Measurements from ENCODE around the gene DNTTIP2. TPM values are rescaled to one million over a fixed set of nuclear protein-coding genes. Genes with fewer than 3 reads are reported as not detected.
"Not testable (repeated sequence)": the region's sequence is repeated elsewhere in the genome, so short reads cannot be mapped to it uniquely, and the experiment has no call there.

The DNTTIP2 gene
- total RNA-seq, 2 donors from 2014 or later, result 15.9 to 26.1 TPM

- DNase-seq (ENCODE audit: low spot score), result no peak
- TF ChIP-seq CTCF (IDR thresholded peaks at IDR 0.05) (no peak), POLR2AphosphoS5 (IDR thresholded peaks at IDR 0.05) (no peak), POLR2A (IDR thresholded peaks at IDR 0.05) (no peak)
- no peak overlapping the region for H3K27ac ChIP-seq
- H3K4me1 ChIP-seq (replicated peaks), result peaks cover 6% of the 10 kb centered on the region
- intact Hi-C loops (cut with DNase I), result no loop called here
- no peaks in the 10 kb centered on the region for H3K36me3 ChIP-seq
- H3K4me3 ChIP-seq, result no peak overlapping the region
- no peaks in the 10 kb centered on the region for H3K27me3 ChIP-seq (replicated peaks; ENCODE audit: insufficient read depth)
- 87% methylated on average over 4 of the region's 4 CpGs for WGBS
- no peaks in the 10 kb centered on the region for H3K9me3 ChIP-seq
Observed at GRCh38 chr1:93877529-93877928, 1.5 kb downstream of the DNTTIP2 start.

- H3K4me1 ChIP-seq (replicated peaks), result peaks cover 6% of the 10 kb centered on the region
- no peaks in the 10 kb centered on the region for H3K27me3 ChIP-seq (replicated peaks; ENCODE audit: insufficient read depth)
- WGBS, result 80% methylated on average over 1 of the region's 1 CpG
- intact Hi-C loops (cut with DNase I), result no loop called here
- H3K4me3 ChIP-seq, result no peak overlapping the region
- TF ChIP-seq CTCF (IDR thresholded peaks at IDR 0.05) (no peak), POLR2AphosphoS5 (IDR thresholded peaks at IDR 0.05) (no peak), POLR2A (IDR thresholded peaks at IDR 0.05) (no peak)
- no peaks in the 10 kb centered on the region for H3K9me3 ChIP-seq
- H3K36me3 ChIP-seq, result no peaks in the 10 kb centered on the region
- DNase-seq (ENCODE audit: low spot score), result no peak
- H3K27ac ChIP-seq, result no peak overlapping the region
Observed at GRCh38 chr1:93876244-93876643, 2.8 kb downstream of the DNTTIP2 start.

- Histone ChIP-seq H3K4me3 (no peak overlapping the region), H3K4me1 (replicated peaks) (peaks cover 6% of the 10 kb centered on the region), H3K27me3 (replicated peaks; ENCODE audit: insufficient read depth) (no peaks in the 10 kb centered on the region), H3K36me3 (peaks cover 0 to 6% of the 10 kb centered on the region in 2 donors), H3K9me3 (no peaks in the 10 kb centered on the region), H3K27ac (no peak overlapping the region)
- 52% methylated on average over 3 of the region's 3 CpGs for WGBS
- TF ChIP-seq POLR2A (IDR thresholded peaks at IDR 0.05) (no peak), CTCF (IDR thresholded peaks at IDR 0.05) (peak in 3 of 4 experiments; percentile 19 to 54 (median 33))
- intact Hi-C loops (cut with DNase I), result no loop called here
- DNase-seq (ENCODE audit: low spot score), result no peak
Observed at GRCh38 chr1:93874025-93874651, 4.9 kb downstream of the DNTTIP2 start.

- intact Hi-C loops (cut with DNase I), result no loop called here
- Histone ChIP-seq H3K27ac (no peak overlapping the region), H3K9me3 (no peaks in the 10 kb centered on the region), H3K36me3 (peaks cover 0 to 6% of the 10 kb centered on the region in 2 donors), H3K4me3 (no peak overlapping the region), H3K27me3 (replicated peaks; ENCODE audit: insufficient read depth) (no peaks in the 10 kb centered on the region), H3K4me1 (replicated peaks) (peaks cover 3% of the 10 kb centered on the region)
- TF ChIP-seq POLR2A (IDR thresholded peaks at IDR 0.05), result no peak
- TF ChIP-seq POLR2AphosphoS5 (IDR thresholded peaks at IDR 0.05), result no peak
- TF ChIP-seq CTCF (IDR thresholded peaks at IDR 0.05), result no peak
- 58% methylated on average over 4 of the region's 4 CpGs for WGBS
- DNase-seq (ENCODE audit: low spot score), result no peak
Observed at GRCh38 chr1:93871366-93871765, 7.6 kb downstream of the DNTTIP2 start.

DNA sequence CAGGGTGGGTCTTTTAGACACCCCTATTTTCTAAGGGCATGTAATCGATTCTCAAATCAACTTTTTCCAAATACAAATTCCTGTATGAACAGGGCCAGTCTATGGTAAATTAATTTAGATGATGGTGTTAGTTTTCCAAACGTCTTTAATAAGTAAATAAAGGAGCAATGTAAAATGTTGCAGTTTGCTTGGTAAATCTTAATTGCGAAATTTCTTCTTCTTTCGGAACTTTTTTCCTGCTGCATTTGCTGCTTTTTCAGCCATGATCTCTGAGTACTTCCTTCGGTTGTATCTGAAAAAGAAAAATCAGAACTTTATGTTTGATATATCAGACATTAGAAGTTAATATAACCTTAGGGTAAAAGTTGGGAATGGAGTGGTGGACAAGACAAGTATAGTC is 9.4 kb downstream of the DNTTIP2 start:
- Histone ChIP-seq H3K4me3 (no peak overlapping the region), H3K9me3 (no peaks in the 10 kb centered on the region), H3K4me1 (replicated peaks) (no peaks in the 10 kb centered on the region), H3K27ac (no peak overlapping the region), H3K36me3 (peaks cover 0 to 6% of the 10 kb centered on the region in 2 donors), H3K27me3 (replicated peaks; ENCODE audit: insufficient read depth) (no peaks in the 10 kb centered on the region)
- WGBS, result 88% methylated on average over 5 of the region's 5 CpGs
- intact Hi-C loops (cut with DNase I), result no loop called here
- TF ChIP-seq CTCF (IDR thresholded peaks at IDR 0.05), result no peak
- TF ChIP-seq POLR2A (IDR thresholded peaks at IDR 0.05), result no peak
- no peak for TF ChIP-seq POLR2AphosphoS5 (IDR thresholded peaks at IDR 0.05)
- DNase-seq (ENCODE audit: low spot score), result no peak

- H3K4me1 ChIP-seq (replicated peaks); intact Hi-C loops (cut with DNase I); H3K27ac ChIP-seq; H3K9me3 ChIP-seq; DNase-seq (ENCODE audit: low spot score); H3K27me3 ChIP-seq (replicated peaks; ENCODE audit: insufficient read depth); H3K36me3 ChIP-seq; H3K4me3 ChIP-seq: not testable (repeated sequence)
- WGBS, result 45% methylated on average over 1 of the region's 1 CpG
Observed at GRCh38 chr1:93868492-93868891, 10.5 kb downstream of the DNTTIP2 start.
